GM21737 (cell line): ENCODE results near the gene UFD1.
"Not testable (repeated sequence)": the region's sequence is repeated elsewhere in the genome, so short reads cannot be mapped to it uniquely, and the experiment has no call there.

Experiments
- ATAC-seq: cut with Tn5 transposase; IDR thresholded peaks from one replicate; pipeline ENCODE4 v1.9.1; 2021; ENCODE audit warnings: mild to moderate bottlenecking, moderate library complexity; ENCODE audit not compliant: unreplicated experiment

The UFD1 gene

DNA sequence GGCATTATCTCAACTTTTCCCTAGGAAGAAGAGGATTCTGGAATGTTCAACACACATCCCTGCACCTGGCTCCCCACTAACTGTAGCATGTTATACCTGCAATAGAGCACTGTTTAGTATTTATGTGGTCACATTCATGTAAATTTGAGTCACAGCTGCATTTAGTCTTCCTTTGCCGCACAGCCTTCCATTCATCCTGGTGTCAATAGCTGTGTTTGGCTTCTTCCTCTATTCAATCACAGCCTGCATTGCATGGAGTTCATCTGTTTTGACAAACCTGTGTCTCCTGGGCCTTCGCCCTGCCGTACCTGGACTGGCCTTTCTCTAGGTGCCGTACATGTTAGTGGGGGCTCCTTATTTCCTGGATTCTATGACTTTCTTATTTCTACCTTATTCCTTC lies 27.4 kb downstream of the UFD1 start:
- ATAC-seq, result no peak

DNA sequence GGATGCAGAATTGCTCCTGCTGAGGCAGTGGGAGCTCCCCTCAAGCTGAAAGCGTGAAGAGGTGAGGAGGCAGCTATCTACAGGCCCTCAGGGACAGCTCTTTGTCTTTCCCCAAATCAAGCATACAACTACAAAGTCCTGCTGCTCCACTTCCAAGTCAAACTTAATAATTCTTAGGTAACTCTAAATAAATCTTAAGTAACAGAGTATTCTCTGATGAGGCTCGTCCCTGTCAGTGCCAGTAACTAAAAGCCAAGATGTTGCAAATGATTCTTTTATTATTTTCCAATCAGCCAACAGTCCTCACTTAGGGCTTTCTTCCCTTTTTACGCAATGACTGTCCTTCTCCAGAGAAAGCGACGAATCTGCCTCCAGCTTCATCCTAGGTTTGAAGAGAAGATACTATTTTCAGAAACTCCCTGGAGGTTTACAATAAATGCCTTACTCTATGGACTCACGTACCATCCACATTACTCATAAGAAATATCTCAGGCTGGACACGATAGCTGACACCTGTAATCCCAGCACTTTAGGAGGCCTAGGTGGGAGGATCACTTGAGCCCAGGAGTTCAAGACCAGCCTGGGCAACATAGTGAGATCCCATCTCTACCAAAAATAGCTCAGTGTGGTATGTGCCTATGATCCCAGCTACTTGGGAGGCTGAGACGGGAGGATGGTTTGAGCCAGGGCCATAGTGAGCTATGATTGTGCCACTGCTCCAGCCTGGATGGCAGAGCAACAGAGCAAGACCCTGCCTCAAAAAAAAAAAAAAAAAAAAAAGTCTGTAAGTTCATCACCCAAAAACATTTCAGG lies 28.4 kb downstream of the UFD1 start:
- ATAC-seq, result no peak

DNA sequence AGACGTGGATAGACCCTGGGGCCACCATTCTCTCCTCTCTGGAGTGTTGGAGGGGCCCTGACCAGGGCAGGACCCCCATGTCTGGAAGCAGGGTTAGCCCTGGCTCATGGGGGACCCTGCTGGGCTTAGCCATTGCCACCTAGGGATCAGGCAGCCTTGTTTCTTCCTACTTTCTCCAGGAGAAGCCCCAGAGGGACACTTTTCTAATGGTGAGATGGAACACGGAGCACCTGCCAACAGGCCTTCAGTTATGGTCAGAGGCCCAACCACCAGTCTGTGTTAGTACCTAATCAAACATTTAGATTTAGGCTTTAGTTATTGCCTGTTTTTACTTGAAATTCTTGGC lies 29.6 kb downstream of the UFD1 start:
- no peak for ATAC-seq

DNA sequence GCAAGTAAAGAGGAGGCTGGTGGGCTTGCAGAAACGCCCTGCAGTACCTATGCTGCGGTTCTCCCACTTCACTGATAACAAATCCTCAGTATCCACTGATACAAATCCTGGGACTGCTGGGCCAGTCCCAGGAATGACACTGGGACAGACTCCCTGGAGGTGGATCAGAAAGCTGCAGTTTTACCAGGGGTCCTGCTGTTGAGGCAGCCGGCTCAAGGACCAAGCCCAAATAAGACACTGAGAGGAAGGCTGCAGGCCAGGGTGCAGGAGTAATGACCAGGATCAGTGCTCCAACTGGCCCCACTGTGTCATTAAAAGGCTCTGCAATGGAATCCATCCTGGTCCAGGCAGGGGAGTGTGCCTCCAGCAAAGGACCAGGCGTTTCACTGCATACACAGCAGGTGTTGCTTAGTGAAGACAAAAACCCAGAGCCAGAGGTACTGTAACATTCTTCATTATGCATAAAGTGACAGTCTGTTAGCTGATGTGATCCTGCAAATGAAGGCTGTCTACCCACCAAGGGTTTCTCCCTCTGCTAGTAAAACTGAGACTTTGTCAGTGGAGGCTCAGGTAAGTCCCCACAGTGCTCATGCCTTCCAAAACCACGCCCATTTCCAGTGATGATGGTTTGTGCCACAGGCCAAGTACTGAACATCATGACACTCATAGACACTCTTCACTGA lies 30.1 kb downstream of the UFD1 start:
- no peak for ATAC-seq

DNA sequence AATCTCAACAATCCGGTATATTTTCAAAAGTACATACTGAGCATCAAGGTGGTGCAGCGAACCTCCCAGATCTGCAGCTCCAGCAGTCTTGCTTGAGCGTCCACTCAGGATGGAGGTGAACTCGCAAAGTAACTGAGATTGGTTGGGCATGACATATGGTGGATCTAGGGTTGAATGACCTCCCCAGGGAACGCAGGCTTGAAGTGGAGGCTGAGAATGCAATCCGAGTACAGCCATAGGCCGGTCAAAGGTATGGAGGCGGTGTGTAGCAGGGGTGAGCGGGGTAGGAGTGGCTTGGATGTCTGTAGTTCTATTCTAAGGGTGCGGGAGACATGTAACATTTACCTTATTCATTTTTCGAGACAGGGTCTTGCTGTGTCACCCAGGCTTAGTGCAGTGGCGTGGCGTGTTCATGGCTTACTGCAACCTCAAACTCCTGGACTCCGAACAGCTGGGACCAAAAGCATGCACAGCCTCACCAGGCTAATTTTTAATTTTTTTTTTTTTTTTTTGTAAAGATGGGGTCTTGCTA lies 30.9 kb downstream of the UFD1 start:
- ATAC-seq, result peak; percentile 31

DNA sequence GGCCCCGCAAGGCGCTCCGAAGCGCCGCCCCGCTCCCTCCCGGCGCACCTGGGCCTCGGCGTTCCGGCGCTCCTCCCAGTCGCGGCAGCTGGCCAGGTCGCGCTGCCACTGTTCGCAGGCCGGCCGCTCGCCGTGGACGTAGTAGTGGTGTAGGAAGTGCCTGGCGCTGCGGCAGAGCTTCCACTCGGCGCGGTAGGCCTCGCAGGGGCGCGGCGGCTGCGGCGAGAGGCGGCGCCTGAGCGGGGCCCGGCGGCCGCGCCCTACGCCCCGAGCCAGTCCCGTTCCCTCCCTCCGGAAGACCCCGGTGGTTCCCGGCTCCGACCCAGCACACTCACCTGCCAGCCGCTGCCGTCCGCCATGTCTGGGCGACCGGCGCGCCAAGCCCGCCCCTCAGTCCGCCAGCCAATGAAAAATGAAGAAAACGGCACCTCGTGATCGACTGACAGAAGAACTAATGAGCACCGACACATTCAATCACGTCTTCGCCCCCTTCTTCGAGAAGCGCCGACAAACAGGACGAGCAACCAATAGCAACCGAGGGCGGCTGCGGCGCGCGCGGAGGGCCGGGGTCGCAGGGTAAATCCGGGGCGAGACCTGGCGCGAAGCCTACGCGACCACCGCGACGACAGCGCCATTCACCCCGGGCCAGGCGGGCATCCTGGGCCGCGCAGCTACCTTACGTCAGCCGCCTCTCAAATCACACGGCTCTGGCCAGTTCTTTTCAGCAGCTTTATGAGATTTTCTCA lies 31.5 kb downstream of the UFD1 start, which contains the start of gene C22orf39:
Gene C22orf39, minus strand, starts transcription at position 382 of the 746 bp plus-strand sequence. Its CDS starts 23 bp downstream, at position 359.
- peak; percentile 73 for ATAC-seq

DNA sequence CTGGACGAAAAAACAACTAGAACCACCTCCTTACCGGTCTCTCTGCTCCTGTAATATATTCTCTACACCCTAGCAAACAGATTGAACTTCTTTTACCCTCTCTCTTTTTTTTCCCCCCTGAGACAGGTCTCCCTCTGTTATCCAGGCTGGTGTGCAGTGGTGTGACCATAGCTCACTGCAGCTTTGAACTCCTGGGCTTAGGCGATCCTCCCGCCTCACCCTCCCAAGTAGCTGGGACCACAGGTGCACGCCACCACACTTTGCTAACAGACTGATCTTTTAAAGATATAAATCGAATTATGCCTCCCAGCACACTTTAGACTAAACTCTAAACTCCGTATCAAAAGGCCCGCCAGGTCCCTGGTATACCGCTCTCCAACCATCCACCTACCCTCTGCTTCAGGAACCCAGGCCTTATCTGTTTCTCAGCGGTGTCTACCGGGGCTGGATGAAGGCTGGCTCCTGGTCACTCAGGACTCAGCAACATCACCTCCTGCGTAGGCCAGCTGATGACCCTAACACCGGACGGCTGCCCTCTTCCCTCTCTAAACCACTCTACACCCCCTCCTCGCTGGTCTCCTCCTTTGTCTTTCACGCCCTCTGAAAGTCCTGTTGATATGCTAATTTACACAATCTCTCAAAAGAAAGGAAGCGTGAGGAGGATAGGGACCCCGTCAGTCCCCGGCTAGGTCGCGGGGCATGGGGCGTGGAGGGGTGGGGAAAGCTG lies 32.2 kb downstream of the UFD1 start:
- peak; percentile 3 for ATAC-seq

DNA sequence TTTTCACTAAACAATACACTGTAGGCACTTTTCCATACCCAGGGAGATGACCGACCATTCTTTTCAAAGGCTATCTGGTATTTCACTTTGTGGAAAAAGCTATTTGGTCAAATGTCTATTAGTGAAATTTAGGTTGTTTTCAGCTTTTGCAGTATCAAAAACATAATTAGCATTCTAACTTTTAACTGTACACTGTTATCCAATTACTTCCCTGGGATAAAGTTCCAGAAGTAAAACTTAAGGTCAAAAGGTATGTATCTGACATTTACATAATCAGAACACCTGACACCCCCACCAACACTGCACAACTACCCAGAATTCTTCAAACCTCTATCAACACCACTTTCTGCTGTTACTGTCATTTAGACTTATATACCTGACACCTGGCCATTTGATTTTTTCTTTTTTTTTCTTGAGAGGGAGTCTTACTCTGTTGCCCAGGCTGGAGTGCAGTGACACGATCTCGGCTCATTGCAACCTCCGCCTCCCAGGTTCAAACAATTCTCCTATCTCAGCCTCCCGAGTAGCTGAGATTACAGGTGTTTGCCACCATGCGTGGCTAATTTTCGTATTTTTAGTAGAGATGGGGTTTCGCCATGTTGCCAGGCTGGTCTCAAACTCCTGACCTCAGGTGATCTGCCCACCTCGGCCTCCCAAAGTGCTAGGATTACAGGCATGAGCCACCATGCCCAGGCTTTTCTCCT lies 33.6 kb downstream of the UFD1 start:
- not testable (repeated sequence) for ATAC-seq

DNA sequence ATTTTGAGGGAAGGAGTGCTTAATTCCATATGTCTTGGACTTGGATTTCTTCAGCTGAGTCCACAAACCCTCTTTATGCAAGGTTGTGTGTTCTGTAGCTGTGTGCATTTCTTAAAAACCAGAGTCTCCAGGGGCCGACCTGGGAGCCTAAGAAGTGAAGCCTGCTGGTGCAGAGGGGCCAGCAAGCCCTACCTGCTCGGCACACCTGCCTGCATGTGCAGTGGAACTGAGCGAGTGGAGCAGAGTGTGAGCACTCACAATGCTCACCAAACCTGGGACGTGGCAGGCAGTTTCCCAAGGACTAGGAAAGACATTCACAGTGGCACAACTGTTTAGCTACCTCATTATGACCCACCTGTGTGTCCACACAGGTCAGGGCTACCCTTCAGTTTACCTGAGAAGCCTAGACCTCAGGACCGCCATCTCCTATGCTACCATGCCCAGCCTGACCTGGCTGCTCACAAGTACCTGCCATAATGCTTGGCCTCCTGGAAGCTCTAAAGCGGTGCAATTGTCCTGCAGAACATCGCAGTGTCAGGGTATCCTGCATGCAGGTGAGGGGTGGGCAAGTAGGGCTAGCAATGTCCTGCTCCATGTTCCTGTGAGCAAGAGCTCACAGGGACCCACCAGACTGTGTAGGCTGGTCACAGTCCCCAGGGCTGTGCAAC lies 35.3 kb downstream of the UFD1 start:
- ATAC-seq, result no peak

DNA sequence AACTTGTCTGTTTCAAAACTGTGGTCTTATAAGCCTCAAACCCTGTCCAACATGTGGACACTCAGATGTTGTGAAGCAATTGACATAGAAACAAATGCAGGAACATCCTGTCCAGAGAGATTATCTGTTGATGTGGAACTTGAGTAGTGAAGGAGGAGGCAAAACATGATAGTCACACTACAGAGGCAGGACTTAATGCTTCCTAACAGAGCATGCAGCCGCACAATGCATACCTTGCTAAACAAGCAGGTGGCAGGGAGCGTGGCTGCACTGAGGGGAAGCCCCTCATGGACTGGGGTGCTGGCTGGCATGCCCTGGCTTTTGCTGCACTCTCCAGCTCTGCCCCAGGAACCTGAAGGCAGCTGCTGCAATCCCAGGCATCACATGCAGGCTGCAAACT lies 36.8 kb downstream of the UFD1 start:
- no peak for ATAC-seq

DNA sequence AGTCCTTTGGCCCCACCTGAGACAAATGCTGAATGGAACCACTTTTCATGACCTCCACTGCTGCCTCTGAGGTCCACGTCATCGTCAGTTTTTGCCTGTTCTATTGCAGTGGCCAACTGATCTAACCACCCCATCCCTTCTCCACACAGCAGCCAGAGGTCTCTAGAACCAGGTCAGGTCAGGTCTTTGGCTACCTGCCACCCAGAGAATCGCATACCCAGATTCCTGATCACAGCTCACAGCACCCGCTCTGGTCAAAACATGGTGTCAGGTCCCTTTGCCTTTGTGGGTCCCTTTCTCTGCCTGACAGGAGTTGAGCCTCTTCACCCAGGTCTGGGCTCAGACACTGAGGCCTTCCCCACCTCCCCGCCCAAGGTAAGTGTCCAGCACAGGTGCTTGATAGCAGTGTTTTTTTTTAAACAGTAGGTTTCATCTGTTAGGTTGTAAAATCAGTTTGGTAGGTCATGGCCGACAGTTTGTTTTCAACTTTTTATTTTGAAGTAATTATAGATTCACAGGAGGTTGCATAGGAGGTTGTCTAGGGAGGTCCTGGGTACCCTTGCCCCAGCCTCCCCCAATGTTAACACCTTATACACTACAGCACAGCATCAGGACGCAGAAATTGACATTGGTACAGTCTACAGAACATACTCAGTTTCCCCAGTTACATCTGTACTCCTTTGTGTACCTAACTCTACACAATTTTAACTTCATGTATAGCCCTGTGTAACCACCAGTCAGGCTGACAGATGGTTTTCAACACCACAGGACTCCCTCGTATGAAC lies 38.4 kb downstream of the UFD1 start:
- no peak for ATAC-seq

DNA sequence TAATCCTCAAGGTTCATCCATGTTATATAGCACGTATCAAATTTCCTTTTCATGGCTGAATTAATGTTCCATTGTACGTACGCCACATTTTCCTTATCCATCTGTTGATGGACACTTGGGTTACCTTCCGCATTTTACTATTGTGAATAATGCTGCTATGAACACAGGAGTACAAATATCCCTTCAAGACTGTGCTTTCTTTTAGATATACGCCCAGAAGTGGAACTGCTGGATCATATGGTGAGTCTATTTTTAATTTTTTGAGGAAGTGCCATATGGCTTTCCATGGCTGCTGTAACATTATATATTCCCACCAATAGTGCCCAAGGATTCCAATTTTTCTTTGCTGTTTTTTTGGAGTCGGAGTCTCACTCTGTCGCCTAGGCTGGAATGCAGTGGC lies 40.7 kb downstream of the UFD1 start:
- no peak for ATAC-seq

DNA sequence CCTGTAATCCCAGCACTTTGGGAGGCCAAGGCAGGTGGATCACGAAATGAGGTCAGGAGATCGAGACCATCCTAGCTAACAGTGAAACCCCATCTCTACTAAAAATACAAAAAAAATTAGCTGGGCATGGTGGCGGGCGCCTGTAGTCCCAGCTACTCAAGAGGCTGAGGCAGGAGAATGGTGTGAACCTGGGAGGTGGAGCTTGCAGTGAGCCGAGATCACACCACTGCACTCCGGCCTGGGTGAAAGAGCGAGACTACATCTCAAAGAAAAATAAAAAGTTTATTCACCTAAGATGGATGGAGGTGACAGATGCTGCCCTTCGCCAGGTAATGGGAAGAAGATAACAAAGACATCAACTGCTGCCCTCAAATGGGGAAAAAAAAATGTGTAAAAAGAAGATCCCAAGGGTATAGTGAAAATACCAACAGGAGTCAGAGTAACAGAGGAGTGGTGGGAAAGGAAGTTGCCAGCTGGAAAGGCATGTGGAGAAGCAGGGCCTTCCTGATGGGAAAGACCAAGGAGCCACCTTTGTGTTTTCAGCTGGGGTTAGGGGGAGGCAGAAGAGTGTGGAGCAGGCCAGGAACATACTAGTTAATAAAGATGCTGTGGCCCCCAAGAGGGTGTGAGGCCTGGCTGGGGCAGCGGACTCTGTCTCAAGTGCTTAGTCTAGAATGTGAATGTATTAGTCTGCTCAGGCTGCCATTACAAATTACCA lies 42.4 kb downstream of the UFD1 start:
- not testable (repeated sequence) for ATAC-seq

DNA sequence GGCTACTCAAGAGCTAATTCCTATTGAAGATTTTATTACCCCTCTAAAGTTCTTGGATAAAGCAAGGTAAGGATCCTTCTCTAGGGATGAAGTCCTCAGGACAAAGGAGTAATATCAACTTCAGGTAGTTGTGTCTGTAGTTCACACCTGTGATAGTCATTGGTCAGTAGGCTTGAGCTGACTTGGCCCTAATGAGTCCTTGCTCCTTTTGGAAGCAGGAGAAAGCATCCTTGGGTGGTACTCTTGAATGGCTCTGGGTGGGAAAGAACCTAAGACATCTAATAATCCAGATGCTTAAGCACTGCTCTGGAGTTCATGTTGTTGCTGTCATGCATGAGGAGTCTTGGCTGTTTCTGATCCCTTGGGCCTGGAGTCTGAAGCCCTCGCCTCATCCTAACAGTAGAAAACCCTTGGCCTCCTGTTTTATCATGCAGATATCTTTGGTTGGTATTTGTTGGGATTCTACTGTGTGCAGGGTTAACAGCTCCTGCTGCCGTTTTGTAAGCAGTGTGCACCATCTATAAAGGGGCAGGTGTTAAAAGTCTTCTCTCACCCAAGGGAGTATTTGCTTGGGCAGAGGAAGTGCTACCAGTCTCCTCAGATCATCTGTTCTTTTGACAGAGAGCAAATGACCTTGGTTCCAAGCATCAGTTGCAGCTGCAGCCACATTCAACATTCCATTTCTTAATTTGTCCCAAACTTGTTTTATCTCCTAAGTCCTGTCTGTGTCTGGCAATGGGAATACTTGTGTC lies 44.0 kb downstream of the UFD1 start:
- ATAC-seq, result no peak

DNA sequence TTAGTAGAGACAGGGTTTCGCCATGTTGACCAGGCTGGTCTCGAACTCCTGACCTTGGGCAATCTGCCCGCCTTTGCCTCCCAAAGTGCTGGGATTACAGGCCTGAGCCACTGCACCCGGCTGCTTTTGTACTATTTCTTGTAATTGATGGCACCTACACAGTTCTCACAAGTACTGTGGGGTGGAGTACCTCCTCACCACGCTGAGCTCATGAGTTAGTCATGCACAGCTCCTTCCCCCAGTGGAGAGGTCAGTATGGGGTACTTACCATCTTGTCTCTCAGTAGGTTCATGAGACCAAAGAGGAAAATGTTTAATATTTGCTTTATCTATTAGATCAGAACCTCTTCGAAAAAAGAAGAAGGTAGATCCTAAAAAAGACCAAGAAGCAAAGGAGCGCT lies 44.6 kb downstream of the UFD1 start:
- ATAC-seq, result no peak

DNA sequence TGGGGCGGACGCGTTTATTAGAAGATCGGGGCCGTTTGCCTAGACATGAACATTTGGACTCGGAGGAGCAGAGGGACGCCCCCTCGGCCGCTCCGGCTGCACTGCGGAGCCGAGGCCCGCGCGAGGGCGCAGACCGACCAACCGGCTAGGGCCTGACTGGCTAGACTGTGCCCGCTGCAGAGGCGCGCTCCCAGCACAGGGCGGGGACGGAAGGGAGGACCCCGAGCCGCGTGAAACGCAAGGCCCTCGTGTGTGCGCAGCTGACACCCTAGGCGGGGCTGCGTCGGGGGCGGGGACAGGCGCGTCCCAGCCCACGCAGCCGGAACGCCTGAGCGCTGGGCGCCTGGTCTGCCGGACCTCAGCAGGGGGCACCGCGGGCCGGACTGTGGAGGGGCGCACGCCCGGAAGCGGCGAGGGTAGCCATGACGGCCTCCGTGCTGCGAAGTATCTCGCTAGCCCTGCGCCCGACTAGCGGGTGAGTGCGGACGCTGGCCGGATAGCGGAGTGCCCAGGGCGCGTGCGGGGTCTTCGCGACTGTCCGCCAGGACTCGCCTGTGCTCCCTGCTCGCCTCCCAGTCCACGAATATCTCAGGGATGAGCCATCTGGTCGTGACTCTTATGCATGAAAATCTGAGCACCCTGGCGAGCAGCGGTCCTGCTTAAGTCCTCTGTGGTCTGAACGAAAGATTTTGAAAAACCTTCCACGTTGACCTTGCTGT lies 46.7 kb downstream of the UFD1 start, which contains the start of gene MRPL40:
Gene MRPL40, plus strand, starts transcription at position 413 of the 719 bp plus-strand sequence. Its CDS starts 10 bp downstream, at position 423.
- peak; percentile 80 for ATAC-seq
